HG02588 (cell line): ENCODE results near the gene SHISA8.
"Not testable (repeated sequence)": the region's sequence is repeated elsewhere in the genome, so short reads cannot be mapped to it uniquely, and the experiment has no call there.

Source experiments
- ATAC-seq: cut with Tn5 transposase; IDR thresholded peaks from one replicate; pipeline ENCODE4 v1.9.1; 2021; ENCODE audit warnings: mild to moderate bottlenecking, moderate library complexity; ENCODE audit not compliant: unreplicated experiment

SHISA8 gene

DNA sequence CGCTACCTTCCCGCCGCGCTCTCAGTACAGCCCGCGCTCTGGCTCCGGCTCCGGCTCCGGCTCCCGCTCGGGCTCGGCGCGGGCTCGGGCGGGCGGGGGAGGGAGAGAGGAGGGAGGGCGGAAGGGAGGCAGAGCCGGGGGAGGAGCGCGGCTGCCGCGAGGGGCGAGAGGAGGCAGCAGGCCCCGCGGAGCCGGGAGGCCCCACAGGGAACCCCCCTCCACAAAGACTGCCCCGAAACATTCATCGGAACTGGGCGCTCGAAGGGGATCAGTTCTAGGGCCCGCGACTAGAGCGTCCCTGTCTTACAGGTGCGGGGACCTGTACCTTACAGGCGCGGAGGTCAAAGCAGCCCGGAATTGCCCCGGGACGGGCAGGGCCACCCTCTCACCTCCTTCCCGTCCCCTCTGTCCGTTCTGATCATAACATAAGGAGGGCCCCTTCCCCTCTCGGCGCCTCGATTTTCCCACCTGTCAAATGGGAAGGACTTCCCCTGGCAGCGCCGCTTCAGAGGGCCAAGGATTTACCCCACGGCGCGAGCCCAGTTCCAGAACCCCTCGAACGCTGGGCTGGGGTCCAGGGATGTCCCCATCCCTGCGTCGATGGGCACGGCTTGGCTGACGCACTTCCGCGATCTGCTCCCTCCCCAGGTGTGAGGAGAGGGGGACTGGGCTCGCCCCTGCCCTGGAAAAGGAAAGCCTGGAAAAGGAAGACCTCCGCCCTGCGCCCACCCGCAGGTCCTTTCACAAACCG lies at the start of gene SHISA8:
Gene SHISA8 (minus strand): TSS at position 40 of the 751 bp plus-strand sequence. CDS start 407 bp downstream, outside the sequence.
- no peak for ATAC-seq

- ATAC-seq, result no peak
Observed at GRCh38 chr22:41964112-41964491, 49.2 kb upstream of the SHISA8 start.

DNA sequence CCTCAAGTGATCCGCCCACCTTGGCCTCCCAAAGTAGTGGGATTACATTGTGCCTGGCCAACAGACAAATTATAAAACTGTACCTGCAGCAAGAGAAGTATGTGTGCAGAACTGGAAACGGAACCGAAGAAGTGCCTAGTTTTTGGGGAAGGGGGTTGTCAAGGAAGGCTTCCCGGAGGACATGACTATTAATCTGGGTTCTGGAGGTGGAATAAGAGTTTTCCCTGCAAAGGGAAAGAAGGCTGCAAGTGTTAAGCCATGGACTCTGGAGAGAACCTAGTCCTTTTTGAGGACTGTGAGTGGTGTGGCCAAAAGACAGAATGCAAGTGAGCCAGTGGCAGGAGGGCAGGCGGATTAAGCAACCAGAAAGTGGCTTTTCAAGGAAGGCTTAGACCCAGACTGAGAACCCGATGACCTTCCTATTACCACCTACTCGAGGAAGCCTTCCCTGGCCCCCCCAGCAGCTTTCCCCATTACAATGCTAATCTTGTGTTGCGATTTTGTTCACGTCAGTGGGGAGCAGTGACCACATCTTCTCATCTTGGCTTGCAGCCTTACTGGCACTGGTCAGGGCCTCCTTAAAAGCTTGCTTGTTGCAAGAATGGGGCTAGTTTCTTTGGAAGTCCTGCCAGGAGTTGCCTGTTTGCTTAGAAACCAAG lies 48.7 kb upstream of the SHISA8 start:
- ATAC-seq, result no peak

- ATAC-seq, result no peak
Observed at GRCh38 chr22:41957941-41958556, 43.2 kb upstream of the SHISA8 start.

DNA sequence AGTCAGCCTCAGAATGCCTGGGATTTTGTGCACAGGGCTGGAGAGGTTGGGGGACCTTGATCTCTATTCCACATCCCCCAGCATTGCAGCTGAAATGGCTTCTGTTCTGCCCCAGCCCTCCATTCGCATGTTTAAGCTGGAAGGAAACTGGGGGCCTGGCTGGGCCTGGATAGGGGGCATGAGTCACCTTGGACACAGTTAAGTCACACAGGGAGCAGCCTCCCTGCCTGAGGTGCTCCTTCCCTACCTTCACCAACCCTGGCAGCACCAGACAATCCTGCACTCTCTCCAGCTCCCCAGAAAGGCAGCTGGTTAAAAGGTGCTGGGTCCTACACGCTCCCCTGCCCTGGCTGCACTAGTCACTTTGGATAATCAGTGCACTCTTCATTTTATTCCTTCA lies 37.8 kb upstream of the SHISA8 start:
- ATAC-seq, result no peak

DNA sequence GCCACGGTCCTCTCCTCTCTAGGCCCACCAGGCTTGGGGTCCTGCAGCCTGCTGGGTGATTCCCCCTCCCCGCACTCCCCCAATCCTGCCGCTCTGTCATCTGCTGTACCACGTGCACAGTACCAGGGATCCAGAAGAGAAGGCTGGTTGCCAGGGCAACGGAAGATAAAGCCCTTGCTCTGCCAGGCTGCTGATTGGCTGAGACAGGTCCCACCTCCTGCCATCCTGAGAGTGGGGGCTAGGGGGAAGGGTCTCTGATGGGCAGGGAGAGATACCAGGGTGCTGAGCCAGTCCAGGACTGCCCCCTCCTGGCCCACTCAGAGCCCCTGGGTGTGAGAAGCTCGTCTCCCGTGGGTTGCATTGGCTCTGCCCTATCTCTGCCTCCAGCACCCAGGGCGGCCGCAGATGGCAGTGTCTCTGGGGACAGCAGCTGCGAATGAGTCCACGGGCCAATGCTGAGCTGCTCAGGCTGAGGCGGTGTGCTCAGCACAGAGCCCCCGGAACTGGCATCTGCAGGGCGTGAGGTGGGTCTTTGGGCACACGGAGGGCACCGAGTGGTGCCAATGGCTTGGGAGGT lies 37.1 kb upstream of the SHISA8 start, which contains the start of gene SMIM45:
Gene SMIM45 (plus strand): TSS at position 253 of the 577 bp plus-strand sequence.
- no peak for ATAC-seq

DNA sequence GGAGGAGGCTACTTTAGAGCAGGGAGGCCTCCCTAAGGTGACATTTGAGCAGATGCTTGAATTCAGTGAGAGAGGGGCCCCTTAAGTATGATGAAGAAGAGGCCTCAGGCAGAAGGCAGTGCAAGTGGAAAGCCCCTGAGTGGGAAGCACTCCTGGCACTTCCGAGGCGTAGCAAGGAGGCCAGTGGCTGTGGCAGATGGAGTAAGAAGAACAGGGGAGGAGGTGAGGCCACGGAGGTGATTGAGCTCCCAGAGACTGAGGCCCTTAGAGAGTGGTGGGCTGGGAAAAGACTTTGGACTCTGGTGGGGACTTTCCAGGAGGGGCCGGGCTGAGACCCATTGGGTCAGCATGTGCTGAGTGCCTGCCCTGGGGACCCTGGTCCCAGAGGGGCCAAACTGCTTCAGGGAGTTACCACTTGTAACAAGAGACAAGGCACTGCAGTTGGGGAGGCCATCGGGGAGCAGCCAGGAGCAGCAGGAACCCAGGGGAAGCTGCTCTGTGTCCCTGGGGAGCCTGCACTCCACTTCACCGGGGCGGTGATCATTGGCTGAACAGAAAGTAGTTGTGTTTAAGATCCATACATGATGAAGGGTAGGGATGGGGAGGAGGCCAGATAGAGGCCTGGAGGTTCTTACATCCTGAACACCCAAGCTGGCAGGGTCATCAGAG lies 34.6 kb upstream of the SHISA8 start:
- no peak for ATAC-seq

GRCh38 chr22:41948928-41949296 lies 34.0 kb upstream of the SHISA8 start:
- not testable (repeated sequence) for ATAC-seq

DNA sequence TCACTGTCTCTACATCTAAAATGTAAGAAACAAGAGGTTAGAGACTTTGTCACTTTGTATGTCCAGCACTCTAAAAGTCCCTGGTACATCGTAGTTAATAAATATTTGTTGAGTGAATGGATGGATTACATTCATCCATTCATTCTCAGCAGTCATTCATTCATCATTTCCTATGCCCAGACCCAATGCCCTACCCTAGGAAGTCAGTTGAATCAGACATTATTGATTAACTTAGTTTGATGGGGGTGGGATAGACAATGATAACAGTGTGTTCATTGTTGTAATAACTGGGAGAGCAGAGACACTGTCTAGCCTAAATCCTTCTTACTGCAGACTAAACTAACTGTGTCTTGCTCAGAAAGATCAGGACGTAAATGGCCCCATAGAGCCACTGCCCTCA lies 33.3 kb upstream of the SHISA8 start:
- no peak for ATAC-seq

- no peak for ATAC-seq
Observed at GRCh38 chr22:41947424-41948080, 32.7 kb upstream of the SHISA8 start.

GRCh38 chr22:41946629-41947423 lies 32.0 kb upstream of the SHISA8 start, which contains the start of gene CENPM:
CENPM (minus strand) TSS chr22:41947152; CDS start chr22:41947076, 76 bp downstream.
- ATAC-seq, result peak; percentile 80

GRCh38 chr22:41943661-41944209 lies 28.9 kb upstream of the SHISA8 start:
- no peak for ATAC-seq

DNA sequence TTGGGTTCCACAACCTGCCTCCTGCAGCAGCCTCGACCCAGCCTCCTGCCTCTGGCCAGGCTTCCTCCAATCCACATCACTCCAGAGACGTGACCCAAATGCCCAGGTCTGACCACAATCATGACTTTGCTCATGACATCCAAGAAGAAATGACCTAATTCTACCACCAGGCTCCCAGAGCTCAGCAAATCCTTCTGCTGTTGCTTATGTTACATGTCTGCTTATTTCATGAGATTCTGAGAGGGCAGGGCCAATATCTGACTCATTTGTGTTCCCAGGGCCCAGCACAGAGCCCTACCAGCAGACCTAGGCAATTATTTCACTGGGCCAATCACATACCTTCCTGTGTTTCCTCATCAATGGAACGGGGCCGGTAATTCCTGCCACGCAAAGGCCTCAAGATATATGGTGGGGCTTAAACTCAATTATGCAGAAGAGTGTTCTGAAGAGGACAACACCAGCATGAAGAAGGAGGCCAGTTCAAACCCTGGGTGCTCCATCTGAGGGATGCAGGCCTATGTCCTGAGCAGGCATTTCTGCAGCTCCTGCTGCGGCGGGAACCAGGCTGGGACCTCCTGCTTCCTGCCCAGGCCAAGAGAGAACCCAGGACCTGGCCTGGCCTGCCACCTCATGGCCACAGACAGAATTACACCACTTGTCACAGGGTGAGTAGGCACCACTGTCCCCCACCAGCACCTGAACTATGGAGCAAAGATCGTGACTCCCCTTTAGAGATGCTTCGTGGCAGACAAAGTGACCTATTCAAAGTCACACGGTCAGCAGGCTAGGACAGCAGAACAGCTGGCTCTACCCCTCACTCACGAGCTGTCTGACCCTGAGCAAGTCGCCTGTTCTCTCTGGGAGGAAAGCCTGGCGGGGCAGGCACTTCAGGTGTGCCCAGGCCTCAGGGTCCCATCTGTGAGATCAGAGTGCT lies 26.2 kb upstream of the SHISA8 start:
- ATAC-seq, result peak; percentile 33

- ATAC-seq, result peak; percentile 45
Observed at GRCh38 chr22:41939981-41940831, 25.3 kb upstream of the SHISA8 start.

DNA sequence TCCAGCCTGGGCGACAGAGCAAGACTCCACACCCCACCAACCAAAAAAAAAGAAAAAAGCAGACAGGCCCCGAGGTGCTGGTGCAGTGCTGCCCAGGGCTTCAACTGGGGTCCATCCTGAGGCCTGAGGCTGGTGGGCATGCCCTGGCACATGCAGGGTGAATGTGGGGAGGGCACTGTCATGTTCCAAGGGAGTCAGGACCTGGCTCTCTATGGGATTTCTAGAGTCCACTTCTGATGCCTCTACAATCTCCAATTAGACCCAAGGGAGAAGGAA lies 22.0 kb upstream of the SHISA8 start:
- no peak for ATAC-seq

GRCh38 chr22:41935509-41935908 lies 20.6 kb upstream of the SHISA8 start:
- ATAC-seq, result no peak

DNA sequence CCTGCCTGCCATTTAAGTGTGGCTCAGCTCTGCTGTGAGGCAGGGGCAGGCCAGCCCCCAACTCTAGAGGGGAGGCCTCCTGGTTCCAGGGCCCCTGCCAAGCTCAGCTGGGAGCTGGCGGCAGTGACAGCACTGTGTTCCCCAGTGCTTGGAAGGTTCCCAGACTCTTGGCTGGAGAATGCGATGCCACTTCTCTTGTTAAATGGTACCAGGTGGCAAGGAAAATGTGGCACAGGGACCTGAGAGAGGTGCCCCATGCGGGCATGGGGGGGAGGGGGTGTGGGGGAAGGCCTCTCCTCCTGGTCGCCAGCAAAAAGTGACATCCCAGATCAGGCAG lies 20.1 kb upstream of the SHISA8 start:
- no peak for ATAC-seq
